Stimulated activated CD4-positive, alpha-beta T cell treated with anti-CD3 and anti-CD28 coated beads, Interleukin-12 subunit alpha, Interleukin-12 subunit beta, amount 100 ng/mL, for 24 hours (primary cell): ENCODE results near the gene GTF2A1.

Experiments
- DNase-seq, 2 experiments: peaks; one replicate each; pipeline ENCODE4 v3.0.0-alpha.2; 2020; ENCODE audit warnings: low read depth in 2 of 2

GTF2A1 gene

GRCh38 chr14:81177225-81177624, 43.5 kb downstream of the GTF2A1 start:
- DNase-seq, result no peak

GRCh38 chr14:81176241-81176640, 44.5 kb downstream of the GTF2A1 start:
- no peak for DNase-seq

GRCh38 chr14:81172881-81173280, 47.9 kb downstream of the GTF2A1 start:
- no peak for DNase-seq

GRCh38 chr14:81172353-81172752, 48.4 kb downstream of the GTF2A1 start:
- no peak for DNase-seq

- no peak for DNase-seq
Observed at GRCh38 chr14:81170829-81171195, 49.9 kb downstream of the GTF2A1 start.

GRCh38 chr14:81170104-81170828, 50.5 kb downstream of the GTF2A1 start:
- peak; percentile 77 to 84 for DNase-seq

- DNase-seq, result no peak
Observed at GRCh38 chr14:81169711-81170103, 51.1 kb downstream of the GTF2A1 start.

GRCh38 chr14:81169267-81169666, 51.5 kb downstream of the GTF2A1 start:
- no peak for DNase-seq

- no peak for DNase-seq
Observed at GRCh38 chr14:81166121-81166520, 54.6 kb downstream of the GTF2A1 start.

- DNase-seq, result no peak
Observed at GRCh38 chr14:81165188-81165587, 55.6 kb downstream of the GTF2A1 start.

- peak; percentile 19 to 50 for DNase-seq
Observed at GRCh38 chr14:81164167-81164774, 56.5 kb downstream of the GTF2A1 start.

GRCh38 chr14:81162941-81163340, 57.8 kb downstream of the GTF2A1 start:
- no peak for DNase-seq

- DNase-seq, result no peak
Observed at GRCh38 chr14:81161749-81162148, 59.0 kb downstream of the GTF2A1 start.

- no peak for DNase-seq
Observed at GRCh38 chr14:81161088-81161487, 59.7 kb downstream of the GTF2A1 start.

GRCh38 chr14:81157431-81157830, 63.3 kb downstream of the GTF2A1 start:
- DNase-seq, result no peak

GRCh38 chr14:81153187-81153586, 67.6 kb downstream of the GTF2A1 start:
- DNase-seq, result no peak

GRCh38 chr14:81148635-81149034, 72.1 kb downstream of the GTF2A1 start:
- DNase-seq, result no peak

- no peak for DNase-seq
Observed at GRCh38 chr14:81147140-81147897, 73.4 kb downstream of the GTF2A1 start.

GRCh38 chr14:81144824-81145603, 75.7 kb downstream of the GTF2A1 start:
- DNase-seq, result no peak

- no peak for DNase-seq
Observed at GRCh38 chr14:81143793-81144192, 77.0 kb downstream of the GTF2A1 start.

GRCh38 chr14:81141426-81141825, 79.3 kb downstream of the GTF2A1 start:
- DNase-seq, result no peak

- no peak for DNase-seq
Observed at GRCh38 chr14:81138429-81138828, 82.3 kb downstream of the GTF2A1 start.
